ENCODE data around the gene CTDNEP1. TPM values are rescaled to one million over a fixed set of nuclear protein-coding genes. Genes with fewer than 3 reads are reported as not detected.

The CTDNEP1 gene
- total RNA-seq, 4 donors from 2014 or later = 33.8 to 66.3 (median 52.5) TPM

DNA sequence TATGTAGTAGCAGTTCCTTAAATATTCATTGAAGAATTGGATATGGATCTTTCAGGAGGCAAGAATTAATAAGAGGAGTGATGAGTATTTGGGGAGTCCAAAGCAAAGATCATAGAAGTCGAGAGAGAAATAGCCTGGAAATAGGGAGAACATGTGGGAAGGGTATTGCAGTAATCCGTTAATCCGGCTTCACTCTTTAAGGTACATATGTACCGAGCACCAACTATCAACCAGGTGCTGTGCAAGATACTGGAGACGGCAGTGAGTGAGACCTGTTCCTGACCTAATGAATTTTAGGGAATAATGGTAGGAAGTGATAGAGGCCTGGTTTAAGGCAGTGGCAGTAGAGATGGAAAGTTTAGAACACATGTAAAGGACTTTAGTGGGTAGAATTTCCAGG, 1.5 kb upstream of the CTDNEP1 start:
- no peak for ATAC-seq

DNA sequence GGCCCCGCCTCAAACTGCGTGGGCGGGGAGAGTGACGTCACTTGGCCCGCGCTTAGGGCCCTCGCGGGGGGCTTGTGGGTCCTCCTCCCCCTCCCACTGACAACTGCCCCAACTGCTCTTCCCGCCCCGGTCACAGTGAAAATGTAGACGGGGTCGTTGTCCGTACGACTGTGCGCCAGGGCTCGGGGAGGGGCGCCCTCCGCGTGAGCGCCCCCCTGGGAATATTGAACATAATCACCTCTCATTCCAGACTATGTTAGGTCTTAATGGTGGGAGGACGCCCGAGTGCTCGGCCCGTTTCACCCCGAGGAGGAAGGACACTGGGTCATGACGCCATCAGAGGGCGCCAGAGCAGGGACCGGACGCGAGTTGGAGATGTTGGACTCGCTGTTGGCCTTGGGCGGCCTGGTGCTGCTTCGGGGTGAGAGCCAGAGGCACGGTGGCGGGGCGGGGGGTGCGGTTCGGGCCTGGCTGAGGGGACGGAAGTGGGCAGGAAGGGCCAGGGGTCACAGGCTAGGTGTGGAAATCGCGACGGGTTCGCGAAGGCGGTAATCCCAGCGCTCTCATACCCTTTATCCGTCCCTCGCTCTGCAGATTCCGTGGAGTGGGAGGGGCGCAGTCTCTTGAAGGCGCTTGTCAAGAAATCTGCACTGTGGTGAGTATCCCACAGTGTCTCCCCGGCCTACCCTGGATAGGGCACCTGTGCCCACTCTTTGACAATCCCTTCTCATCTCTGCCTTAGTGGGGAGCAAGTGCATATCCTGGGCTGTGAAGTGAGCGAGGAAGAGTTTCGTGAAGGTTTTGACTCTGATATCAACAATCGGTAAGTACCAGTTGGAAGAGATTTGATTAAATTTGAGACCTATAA, 876 bp upstream of the CTDNEP1 start, which contains the start of gene ELP5:
Gene ELP5, plus strand, starts transcription at position 40 of the 868 bp plus-strand sequence. Its CDS starts 336 bp downstream, at position 376.
- WGBS, 2 donors (ENCODE audit: low coverage in 1 of 2) = 2 to 3% methylated on average over 6 to 19 of the region's 55 CpGs
- ATAC-seq = peak; percentile 81
- TF ChIP-seq POLR2A (IDR thresholded peaks at IDR 0.05) (peak; percentile 31 to 56), POLR2AphosphoS5 (IDR thresholded peaks at IDR 0.05) (peak; percentile 82), EP300 (IDR thresholded peaks at IDR 0.05) (no peak)
- TF ChIP-seq, protein P1, sequence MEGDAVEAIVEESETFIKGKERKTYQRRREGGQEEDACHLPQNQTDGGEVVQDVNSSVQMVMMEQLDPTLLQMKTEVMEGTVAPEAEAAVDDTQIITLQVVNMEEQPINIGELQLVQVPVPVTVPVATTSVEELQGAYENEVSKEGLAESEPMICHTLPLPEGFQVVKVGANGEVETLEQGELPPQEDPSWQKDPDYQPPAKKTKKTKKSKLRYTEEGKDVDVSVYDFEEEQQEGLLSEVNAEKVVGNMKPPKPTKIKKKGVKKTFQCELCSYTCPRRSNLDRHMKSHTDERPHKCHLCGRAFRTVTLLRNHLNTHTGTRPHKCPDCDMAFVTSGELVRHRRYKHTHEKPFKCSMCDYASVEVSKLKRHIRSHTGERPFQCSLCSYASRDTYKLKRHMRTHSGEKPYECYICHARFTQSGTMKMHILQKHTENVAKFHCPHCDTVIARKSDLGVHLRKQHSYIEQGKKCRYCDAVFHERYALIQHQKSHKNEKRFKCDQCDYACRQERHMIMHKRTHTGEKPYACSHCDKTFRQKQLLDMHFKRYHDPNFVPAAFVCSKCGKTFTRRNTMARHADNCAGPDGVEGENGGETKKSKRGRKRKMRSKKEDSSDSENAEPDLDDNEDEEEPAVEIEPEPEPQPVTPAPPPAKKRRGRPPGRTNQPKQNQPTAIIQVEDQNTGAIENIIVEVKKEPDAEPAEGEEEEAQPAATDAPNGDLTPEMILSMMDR (IDR thresholded peaks at IDR 0.05) = peak in 2 of 4 experiments; percentile 22 to 47
- Histone ChIP-seq H3K4me3 (peak within 1 kb of the TSS; percentile 79 to 94), H3K4me1 (peaks cover 5 to 48% (median 27%) of the 10 kb centered on the region in 3 donors), H3K27ac (peak within 1 kb of the TSS; percentile 90 to 98 (median 94)), H3K9me3 (no peaks in the 10 kb centered on the region), H3K27me3 (no peaks in the 10 kb centered on the region), H3K36me3 (peaks cover 0 to 34% of the 10 kb centered on the region in 2 donors)

More for the DNA sequence above, 1.5 kb upstream of the CTDNEP1 start:
- TF ChIP-seq, protein P1 (IDR thresholded peaks at IDR 0.05) = no peak
- no peak for TF ChIP-seq POLR2A (IDR thresholded peaks at IDR 0.05)
- TF ChIP-seq EP300 (IDR thresholded peaks at IDR 0.05) = no peak
- no peak for TF ChIP-seq POLR2AphosphoS5 (IDR thresholded peaks at IDR 0.05)
- no peaks in the 10 kb centered on the region for H3K27me3 ChIP-seq
- H3K9me3 ChIP-seq = no peaks in the 10 kb centered on the region
- peaks cover 5 to 43% (median 27%) of the 10 kb centered on the region in 3 donors for H3K4me1 ChIP-seq
- H3K27ac ChIP-seq = peak overlapping the region; percentile 90 to 98 (median 94)
- H3K4me3 ChIP-seq = peak overlapping the region; percentile 79 to 94
- peaks cover 0 to 41% of the 10 kb centered on the region in 2 donors for H3K36me3 ChIP-seq
- 67 to 78% methylated on average over 5 of the region's 5 CpGs for WGBS, 2 donors (ENCODE audit: low coverage in 1 of 2)

DNA sequence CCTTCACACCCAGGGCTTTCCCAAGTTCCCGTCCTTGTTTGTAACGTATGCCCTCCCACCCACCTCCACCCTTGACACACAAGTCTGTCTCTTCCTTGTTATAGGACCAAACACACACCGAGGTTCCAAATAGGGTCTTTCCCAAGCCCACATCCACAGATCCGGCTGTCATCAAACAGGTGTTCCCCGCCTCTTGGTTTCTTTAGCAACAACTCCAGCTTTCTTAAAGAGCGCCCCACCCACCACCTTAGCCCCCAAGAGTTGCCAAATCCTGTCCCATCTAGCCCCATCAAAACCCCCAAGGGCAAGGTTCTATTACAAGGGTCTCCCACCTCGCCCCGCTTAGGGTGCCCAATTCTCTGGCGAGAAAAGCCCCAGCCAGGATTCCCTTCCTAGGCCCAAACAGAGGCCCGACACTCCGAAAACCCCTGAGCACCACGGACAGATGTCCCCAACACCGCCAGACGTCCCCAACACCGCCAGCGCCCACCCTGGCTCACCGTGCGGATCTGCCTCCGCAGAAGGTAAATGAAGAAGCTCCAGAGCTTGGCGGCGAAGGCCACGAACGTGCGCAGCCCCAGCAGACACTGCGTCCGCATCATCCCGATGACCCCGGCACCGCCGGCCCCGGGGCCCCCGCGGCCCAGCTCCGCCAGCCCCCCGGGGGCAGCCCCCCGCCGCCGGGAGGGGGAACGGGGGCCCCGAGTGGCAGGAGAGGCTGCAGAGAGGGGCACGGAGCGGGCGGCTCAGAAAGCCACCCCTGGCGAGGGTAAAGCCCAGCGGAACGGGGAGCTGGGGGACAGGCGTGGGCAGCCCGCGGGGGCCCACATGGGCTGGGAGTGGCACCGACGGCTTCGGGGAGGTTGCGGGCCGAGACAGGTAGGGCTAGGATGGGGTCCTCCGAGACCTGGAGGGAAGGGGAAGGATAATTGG, 573 bp downstream of the CTDNEP1 start:
- Histone ChIP-seq H3K4me1 (peaks cover 5 to 59% (median 27%) of the 10 kb centered on the region in 3 donors), H3K4me3 (peak overlapping the region; percentile 79 to 94), H3K36me3 (peaks cover 0 to 31% of the 10 kb centered on the region in 2 donors), H3K27me3 (no peaks in the 10 kb centered on the region), H3K27ac (peak overlapping the region; percentile 90 to 98 (median 94)), H3K9me3 (no peaks in the 10 kb centered on the region)
- peak; percentile 7 for ATAC-seq
- 0 to 2% methylated on average over 4 to 6 of the region's 55 CpGs for WGBS, 2 donors (ENCODE audit: low coverage in 1 of 2)
- TF ChIP-seq EP300 (IDR thresholded peaks at IDR 0.05) (no peak), POLR2A (IDR thresholded peaks at IDR 0.05) (no peak), POLR2AphosphoS5 (IDR thresholded peaks at IDR 0.05) (no peak)
- TF ChIP-seq, protein P1 (IDR thresholded peaks at IDR 0.05) = no peak

DNA sequence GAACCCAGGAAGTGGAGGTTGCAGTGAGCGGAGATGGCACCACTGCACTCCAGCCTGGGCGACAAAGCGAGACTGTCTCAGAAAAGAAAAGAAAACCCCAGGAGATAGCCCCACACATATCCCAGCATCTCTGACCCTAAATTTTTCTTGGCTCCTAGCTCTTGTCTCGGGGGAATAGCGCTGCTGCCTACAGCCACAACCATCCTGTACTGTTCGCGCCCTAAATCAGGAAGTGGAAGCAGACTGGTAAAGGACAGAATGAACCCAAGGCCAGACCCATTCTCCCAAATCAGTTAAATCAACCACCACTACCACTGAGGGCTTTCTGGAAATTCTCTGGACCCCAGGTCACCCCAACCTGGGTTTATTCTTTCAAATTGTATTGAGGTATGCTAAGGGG, 1.7 kb downstream of the CTDNEP1 start:
- WGBS, 2 donors (ENCODE audit: low coverage in 1 of 2) = 90% methylated on average over 7 of the region's 7 CpGs; no CpG with 5 or more reads in 1 of the 2 donors
- Histone ChIP-seq H3K9me3 (no peaks in the 10 kb centered on the region), H3K36me3 (peaks cover 0 to 31% of the 10 kb centered on the region in 2 donors), H3K27ac (peak overlapping the region in 3 of 4 donors; percentile 90 to 98 (median 91)), H3K4me3 (peak overlapping the region in 1 of 2 donors; percentile 94), H3K27me3 (no peaks in the 10 kb centered on the region), H3K4me1 (peaks cover 5 to 59% (median 27%) of the 10 kb centered on the region in 3 donors)
- TF ChIP-seq POLR2AphosphoS5 (IDR thresholded peaks at IDR 0.05) (no peak), EP300 (IDR thresholded peaks at IDR 0.05) (no peak), POLR2A (IDR thresholded peaks at IDR 0.05) (no peak)
- TF ChIP-seq, protein P1 (IDR thresholded peaks at IDR 0.05) = no peak
- ATAC-seq = no peak
